Stimulated activated memory B cell treated with anti-CD40 and anti-IgM and Interleukin-4, amounts not matched to agents 10 μg/mL and 1 μg/mL and 100 μg/mL, for 72 hours (primary cell): ENCODE measurements around the gene KIAA0513.
A peak's percentile ranks its signal among the peaks of the same experiment; 100 is the strongest.

Source experiments
- ATAC-seq: fragments of 150-1000 bp; cut with Tn5 transposase; 2 replicates; pipeline ENCODE4 v1.10.0; 2021
- H3K27ac Mint-ChIP-seq: one replicate; pipeline ENCODE4 v1.8.0; 2022; ENCODE audit warnings: mild to moderate bottlenecking, mixed read lengths
- H3K27me3 Mint-ChIP-seq: one replicate; pipeline ENCODE4 v1.8.0; 2022; ENCODE audit warnings: mixed read lengths
- H3K36me3 Mint-ChIP-seq: one replicate; pipeline ENCODE4 v1.8.0; 2022; ENCODE audit warnings: mixed read lengths
- H3K4me1 Mint-ChIP-seq: one replicate; pipeline ENCODE4 v1.8.0; 2022; ENCODE audit warnings: mixed read lengths
- H3K4me3 Mint-ChIP-seq: one replicate; pipeline ENCODE4 v1.8.0; 2022; ENCODE audit warnings: mild to moderate bottlenecking, moderate library complexity, mixed read lengths
- H3K9me3 Mint-ChIP-seq: one replicate; pipeline ENCODE4 v1.8.0; 2022; ENCODE audit warnings: mixed read lengths

KIAA0513 gene

GRCh38 chr16:85090181-85090580 lies 62.6 kb downstream of the KIAA0513 start:
- H3K4me1 Mint-ChIP-seq = peaks cover 13% of the 10 kb centered on the region
- no peak for ATAC-seq
- no peak overlapping the region for H3K27ac Mint-ChIP-seq
- no peaks in the 10 kb centered on the region for H3K9me3 Mint-ChIP-seq
- H3K36me3 Mint-ChIP-seq = no peaks in the 10 kb centered on the region
- H3K4me3 Mint-ChIP-seq = no peak overlapping the region
- peaks cover 47% of the 10 kb centered on the region for H3K27me3 Mint-ChIP-seq

GRCh38 chr16:85090873-85091521 lies 63.4 kb downstream of the KIAA0513 start:
- no peak for ATAC-seq
- no peaks in the 10 kb centered on the region for H3K36me3 Mint-ChIP-seq
- H3K4me1 Mint-ChIP-seq = peaks cover 9% of the 10 kb centered on the region
- no peak overlapping the region for H3K4me3 Mint-ChIP-seq
- peaks cover 47% of the 10 kb centered on the region for H3K27me3 Mint-ChIP-seq
- no peaks in the 10 kb centered on the region for H3K9me3 Mint-ChIP-seq
- no peak overlapping the region for H3K27ac Mint-ChIP-seq

GRCh38 chr16:85091522-85091910 lies 63.9 kb downstream of the KIAA0513 start:
- H3K27ac Mint-ChIP-seq = no peak overlapping the region
- H3K4me1 Mint-ChIP-seq = peaks cover 8% of the 10 kb centered on the region
- no peak overlapping the region for H3K4me3 Mint-ChIP-seq
- peaks cover 46% of the 10 kb centered on the region for H3K27me3 Mint-ChIP-seq
- ATAC-seq = no peak
- H3K36me3 Mint-ChIP-seq = no peaks in the 10 kb centered on the region
- H3K9me3 Mint-ChIP-seq = no peaks in the 10 kb centered on the region

DNA sequence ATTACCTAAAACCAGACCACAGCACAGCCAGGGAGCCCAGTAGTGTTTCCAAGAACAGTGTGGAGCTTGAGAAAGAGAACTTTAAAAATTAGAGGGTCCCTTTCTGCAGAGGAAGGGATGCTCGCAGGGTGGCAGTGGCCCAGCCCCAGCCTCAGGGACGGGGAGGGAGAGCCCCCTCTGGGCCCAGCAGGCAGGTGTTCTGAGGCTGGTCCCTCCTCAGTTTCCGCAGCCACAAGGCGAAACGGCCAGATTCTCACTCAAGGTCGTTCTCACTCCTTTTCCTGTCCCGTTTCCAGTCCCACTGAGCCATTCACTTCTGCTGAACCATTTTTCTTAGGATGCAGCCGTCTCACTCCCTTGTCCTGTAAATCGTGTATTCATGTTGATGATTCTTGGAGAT lies 64.7 kb downstream of the KIAA0513 start:
- Mint-ChIP-seq H3K27ac (no peak overlapping the region), H3K4me1 (peaks cover under 1% of the 10 kb centered on the region), H3K9me3 (no peaks in the 10 kb centered on the region), H3K36me3 (no peaks in the 10 kb centered on the region), H3K27me3 (peaks cover 40% of the 10 kb centered on the region), H3K4me3 (no peak overlapping the region)
- no peak for ATAC-seq

- Mint-ChIP-seq H3K36me3 (no peaks in the 10 kb centered on the region), H3K4me3 (no peak overlapping the region), H3K4me1 (no peaks in the 10 kb centered on the region), H3K9me3 (no peaks in the 10 kb centered on the region), H3K27ac (no peak overlapping the region), H3K27me3 (peaks cover 45% of the 10 kb centered on the region)
- no peak for ATAC-seq
These were observed 65.3 kb downstream of the KIAA0513 start for GRCh38 chr16:85092851-85093250.

DNA sequence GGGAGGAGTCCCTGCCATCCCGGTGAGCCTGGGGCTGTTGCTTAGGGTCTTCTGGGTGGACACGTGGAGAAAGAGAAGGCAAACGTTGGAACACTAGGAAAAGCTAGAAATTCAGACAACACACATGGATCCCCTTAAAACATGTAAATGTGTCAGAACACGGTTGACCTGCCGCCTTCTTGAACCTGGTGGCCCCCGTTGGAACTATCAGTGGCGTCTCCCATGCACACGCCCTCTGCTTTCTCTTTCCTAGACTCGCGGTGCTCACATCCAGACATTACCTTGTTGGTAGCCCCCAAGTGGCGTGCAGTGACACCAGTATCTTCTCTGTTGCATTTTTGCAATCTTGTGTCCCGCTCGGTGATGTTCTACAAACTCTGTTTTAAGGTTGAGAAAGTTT lies 66.1 kb downstream of the KIAA0513 start:
- Mint-ChIP-seq H3K4me3 (no peak overlapping the region), H3K9me3 (no peaks in the 10 kb centered on the region), H3K27me3 (peaks cover 51% of the 10 kb centered on the region), H3K27ac (no peak overlapping the region), H3K4me1 (no peaks in the 10 kb centered on the region), H3K36me3 (no peaks in the 10 kb centered on the region)
- ATAC-seq = no peak

GRCh38 chr16:85094176-85094805 lies 66.7 kb downstream of the KIAA0513 start:
- Mint-ChIP-seq H3K4me1 (no peaks in the 10 kb centered on the region), H3K27ac (no peak overlapping the region), H3K4me3 (no peak overlapping the region), H3K9me3 (no peaks in the 10 kb centered on the region), H3K36me3 (no peaks in the 10 kb centered on the region), H3K27me3 (peaks cover 51% of the 10 kb centered on the region)
- no peak for ATAC-seq

- no peak overlapping the region for H3K27ac Mint-ChIP-seq
- ATAC-seq = no peak
- no peaks in the 10 kb centered on the region for H3K9me3 Mint-ChIP-seq
- no peak overlapping the region for H3K4me3 Mint-ChIP-seq
- H3K4me1 Mint-ChIP-seq = no peaks in the 10 kb centered on the region
- no peaks in the 10 kb centered on the region for H3K36me3 Mint-ChIP-seq
- H3K27me3 Mint-ChIP-seq = peaks cover 48% of the 10 kb centered on the region
These were observed 67.2 kb downstream of the KIAA0513 start for GRCh38 chr16:85094812-85095211.

- H3K36me3 Mint-ChIP-seq = no peaks in the 10 kb centered on the region
- H3K27me3 Mint-ChIP-seq = peaks cover 41% of the 10 kb centered on the region
- H3K27ac Mint-ChIP-seq = no peak overlapping the region
- H3K4me3 Mint-ChIP-seq = no peak overlapping the region
- no peak for ATAC-seq
- H3K9me3 Mint-ChIP-seq = no peaks in the 10 kb centered on the region
- H3K4me1 Mint-ChIP-seq = no peaks in the 10 kb centered on the region
These were observed 69.3 kb downstream of the KIAA0513 start for GRCh38 chr16:85096921-85097320.

DNA sequence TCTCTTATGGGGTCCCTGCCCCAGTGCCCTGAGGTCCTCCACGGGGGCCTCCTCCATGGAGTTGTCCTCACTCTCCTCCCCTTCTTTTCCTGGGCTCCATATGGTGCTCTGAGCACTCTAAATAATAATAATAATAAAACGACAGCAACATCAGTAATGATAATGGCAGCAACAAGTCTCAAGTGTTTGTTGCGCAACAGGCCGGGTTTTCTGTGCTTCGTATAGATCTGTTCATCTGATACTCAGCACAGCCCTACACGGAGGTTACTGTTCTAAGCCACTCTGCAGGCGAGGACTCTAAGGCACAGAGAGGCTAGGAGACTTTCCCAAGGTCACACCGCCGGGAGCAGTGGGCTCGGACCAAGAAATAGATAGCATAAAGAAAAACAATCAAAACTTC lies 71.0 kb downstream of the KIAA0513 start:
- no peak for ATAC-seq
- Mint-ChIP-seq H3K4me3 (no peak overlapping the region), H3K27me3 (peaks cover 36% of the 10 kb centered on the region), H3K4me1 (peaks cover under 1% of the 10 kb centered on the region), H3K9me3 (no peaks in the 10 kb centered on the region), H3K27ac (no peak overlapping the region), H3K36me3 (no peaks in the 10 kb centered on the region)

DNA sequence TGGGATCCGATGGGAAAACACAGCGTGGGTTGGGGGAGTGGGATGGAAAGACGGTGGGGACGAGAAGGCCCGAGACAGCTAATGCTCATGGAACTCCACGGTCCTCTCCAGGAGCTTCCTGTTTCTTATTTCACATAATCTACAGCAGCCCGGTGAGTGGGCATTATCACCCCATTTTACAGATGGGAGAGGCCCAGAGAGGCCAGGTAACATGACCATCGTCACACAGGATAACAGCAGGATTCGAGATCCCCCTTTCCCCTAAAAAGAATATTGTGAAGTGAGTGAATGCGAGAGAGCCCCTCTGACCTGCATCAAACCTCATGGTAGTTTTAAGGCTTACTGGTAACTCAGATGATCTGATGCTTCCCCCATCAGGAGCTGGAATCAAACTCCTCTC lies 72.7 kb downstream of the KIAA0513 start:
- Mint-ChIP-seq H3K27me3 (peaks cover 19% of the 10 kb centered on the region), H3K9me3 (no peaks in the 10 kb centered on the region), H3K4me3 (no peak overlapping the region), H3K27ac (no peak overlapping the region), H3K36me3 (no peaks in the 10 kb centered on the region), H3K4me1 (peaks cover 16% of the 10 kb centered on the region)
- ATAC-seq = no peak

DNA sequence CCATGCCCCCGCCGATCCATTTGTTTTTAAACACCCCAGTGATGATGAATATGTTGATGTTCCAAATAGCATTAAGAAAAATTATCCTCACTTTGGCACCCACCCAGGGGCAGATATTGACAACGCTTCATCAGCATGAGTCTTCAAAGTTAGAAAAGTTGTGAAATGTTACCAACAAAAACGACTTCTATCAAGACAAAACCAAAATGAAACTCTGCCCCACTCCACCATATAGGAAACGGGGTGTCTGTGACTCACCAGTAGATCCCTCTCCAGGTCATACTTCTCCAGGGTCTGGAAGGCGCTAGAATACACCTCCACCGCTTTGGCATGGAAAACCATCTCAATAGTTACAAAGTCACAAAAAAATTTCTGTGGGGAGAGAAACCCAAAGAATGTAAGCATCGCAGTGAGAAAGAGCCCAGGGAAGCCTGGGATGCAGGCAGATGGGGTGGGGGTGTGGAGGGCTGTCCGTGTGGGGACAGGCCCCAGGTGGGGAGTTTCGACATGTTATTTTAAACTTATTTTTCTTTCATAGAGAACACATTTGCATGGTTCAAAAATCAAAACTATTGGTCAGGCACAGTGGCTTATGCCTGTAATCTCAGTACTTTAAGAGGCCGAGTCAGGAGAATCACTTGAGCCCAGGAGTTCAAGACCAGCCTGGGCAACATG lies 74.5 kb downstream of the KIAA0513 start:
- Mint-ChIP-seq H3K27ac (no peak overlapping the region), H3K36me3 (no peaks in the 10 kb centered on the region), H3K4me1 (peaks cover 18% of the 10 kb centered on the region), H3K4me3 (no peak overlapping the region), H3K9me3 (no peaks in the 10 kb centered on the region), H3K27me3 (peaks cover 14% of the 10 kb centered on the region)
- no peak for ATAC-seq

- H3K4me3 Mint-ChIP-seq = no peak overlapping the region
- ATAC-seq = no peak
- H3K4me1 Mint-ChIP-seq = peaks cover 18% of the 10 kb centered on the region
- peaks cover under 1% of the 10 kb centered on the region for H3K27me3 Mint-ChIP-seq
- no peaks in the 10 kb centered on the region for H3K36me3 Mint-ChIP-seq
- H3K9me3 Mint-ChIP-seq = no peaks in the 10 kb centered on the region
- no peak overlapping the region for H3K27ac Mint-ChIP-seq
These were observed 75.8 kb downstream of the KIAA0513 start for GRCh38 chr16:85103114-85104079.

- Mint-ChIP-seq H3K4me1 (peaks cover 18% of the 10 kb centered on the region), H3K36me3 (no peaks in the 10 kb centered on the region), H3K27ac (peak overlapping the region; percentile 66), H3K9me3 (no peaks in the 10 kb centered on the region), H3K4me3 (no peak overlapping the region), H3K27me3 (no peaks in the 10 kb centered on the region)
- ATAC-seq = no peak
These were observed 76.6 kb downstream of the KIAA0513 start for GRCh38 chr16:85104147-85104546.

DNA sequence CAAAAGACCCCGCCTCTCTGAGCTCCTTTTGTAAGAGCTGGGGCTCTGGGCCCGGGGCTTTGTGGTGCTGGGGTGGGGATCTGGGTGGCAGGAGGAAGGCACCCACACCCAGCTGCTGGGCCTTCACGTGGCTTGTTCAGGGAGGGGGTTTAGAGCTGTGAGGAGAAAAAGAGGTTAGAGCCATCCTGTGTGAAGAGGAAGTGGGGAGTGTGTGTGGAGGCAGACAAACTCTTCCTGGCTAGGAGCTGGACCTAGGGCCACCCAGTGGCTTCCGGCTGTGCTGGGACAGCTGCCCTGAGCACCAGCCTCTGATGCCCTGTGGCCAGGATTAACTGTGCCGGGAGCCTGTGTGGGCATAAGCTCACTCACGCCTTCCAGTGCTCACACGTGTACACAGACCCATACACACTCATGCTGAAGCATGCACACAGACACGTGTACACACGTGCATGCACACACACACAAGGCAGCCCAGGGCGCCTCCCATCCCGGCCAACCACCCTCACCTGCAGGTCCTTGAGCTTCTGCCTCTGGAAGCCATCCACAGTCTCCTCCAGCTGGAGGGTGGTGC lies 77.3 kb downstream of the KIAA0513 start:
- no peaks in the 10 kb centered on the region for H3K27me3 Mint-ChIP-seq
- peaks cover 18% of the 10 kb centered on the region for H3K4me1 Mint-ChIP-seq
- H3K9me3 Mint-ChIP-seq = no peaks in the 10 kb centered on the region
- no peak overlapping the region for H3K4me3 Mint-ChIP-seq
- peak overlapping the region; percentile 66 for H3K27ac Mint-ChIP-seq
- H3K36me3 Mint-ChIP-seq = no peaks in the 10 kb centered on the region
- ATAC-seq = peak; percentile 68
